GM12801 (cell line): ENCODE data around the gene SCGB2B2.

Source experiments
- TF ChIP-seq, protein P1 (sequence below): IDR thresholded peaks from one replicate; pipeline ENCODE4 v1.5.1; 2011; ENCODE audit warnings: control low read depth; ENCODE audit not compliant: insufficient read length; ENCODE audit errors: extremely low read depth

Gene SCGB2B2

DNA sequence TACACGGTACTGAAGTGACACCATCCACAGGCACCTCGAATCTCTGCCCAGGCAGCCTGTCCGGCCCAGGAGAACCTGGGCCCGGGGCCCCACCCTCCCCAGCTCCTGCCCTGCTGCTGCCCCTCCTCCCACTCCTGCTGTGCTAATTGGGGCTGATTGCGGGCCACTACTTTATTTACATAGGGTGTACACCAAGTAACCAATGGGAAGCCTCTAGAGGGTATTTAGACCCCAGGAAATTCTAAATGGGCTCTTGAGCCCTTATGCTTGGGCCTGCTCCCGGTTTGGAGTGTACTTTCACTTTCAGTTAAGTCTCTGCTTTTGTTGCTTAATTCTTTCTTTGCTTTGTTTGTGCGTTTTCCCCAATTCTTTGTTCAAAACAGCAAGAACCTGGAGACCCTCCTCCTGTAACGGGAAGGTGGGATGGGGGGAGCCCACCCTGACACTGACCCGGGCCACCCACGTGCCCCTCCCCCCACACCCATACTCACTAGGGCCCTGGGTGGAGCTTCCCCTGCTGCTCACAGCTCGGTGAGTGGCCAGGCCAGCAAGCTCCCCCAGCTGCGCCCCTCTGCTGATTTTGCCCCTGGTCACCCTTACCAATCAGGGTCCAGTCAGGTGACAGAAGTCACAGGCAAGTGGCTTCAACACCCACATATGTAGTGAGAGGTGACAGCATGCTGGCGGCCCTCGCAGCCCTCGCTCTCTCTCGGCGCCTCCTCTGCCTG lies 9.4 kb downstream of the SCGB2B2 start:
- TF ChIP-seq, protein P1, sequence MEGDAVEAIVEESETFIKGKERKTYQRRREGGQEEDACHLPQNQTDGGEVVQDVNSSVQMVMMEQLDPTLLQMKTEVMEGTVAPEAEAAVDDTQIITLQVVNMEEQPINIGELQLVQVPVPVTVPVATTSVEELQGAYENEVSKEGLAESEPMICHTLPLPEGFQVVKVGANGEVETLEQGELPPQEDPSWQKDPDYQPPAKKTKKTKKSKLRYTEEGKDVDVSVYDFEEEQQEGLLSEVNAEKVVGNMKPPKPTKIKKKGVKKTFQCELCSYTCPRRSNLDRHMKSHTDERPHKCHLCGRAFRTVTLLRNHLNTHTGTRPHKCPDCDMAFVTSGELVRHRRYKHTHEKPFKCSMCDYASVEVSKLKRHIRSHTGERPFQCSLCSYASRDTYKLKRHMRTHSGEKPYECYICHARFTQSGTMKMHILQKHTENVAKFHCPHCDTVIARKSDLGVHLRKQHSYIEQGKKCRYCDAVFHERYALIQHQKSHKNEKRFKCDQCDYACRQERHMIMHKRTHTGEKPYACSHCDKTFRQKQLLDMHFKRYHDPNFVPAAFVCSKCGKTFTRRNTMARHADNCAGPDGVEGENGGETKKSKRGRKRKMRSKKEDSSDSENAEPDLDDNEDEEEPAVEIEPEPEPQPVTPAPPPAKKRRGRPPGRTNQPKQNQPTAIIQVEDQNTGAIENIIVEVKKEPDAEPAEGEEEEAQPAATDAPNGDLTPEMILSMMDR = no peak

DNA sequence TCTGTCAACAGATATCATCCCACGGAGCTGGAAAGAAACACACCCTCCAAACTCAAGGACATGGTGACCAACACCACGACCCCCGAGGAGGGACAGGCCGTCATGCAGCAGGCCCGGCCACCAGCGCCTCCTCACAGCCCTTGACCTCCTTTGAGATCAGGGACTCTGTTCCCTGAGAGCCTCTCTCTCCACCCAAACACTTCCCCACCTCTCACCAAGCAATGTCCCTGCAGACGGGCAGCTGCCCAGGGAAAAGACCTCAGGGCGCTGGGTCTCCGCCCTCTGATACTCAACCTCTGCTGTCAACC lies 10.0 kb downstream of the SCGB2B2 start:
- TF ChIP-seq, protein P1 = no peak

DNA sequence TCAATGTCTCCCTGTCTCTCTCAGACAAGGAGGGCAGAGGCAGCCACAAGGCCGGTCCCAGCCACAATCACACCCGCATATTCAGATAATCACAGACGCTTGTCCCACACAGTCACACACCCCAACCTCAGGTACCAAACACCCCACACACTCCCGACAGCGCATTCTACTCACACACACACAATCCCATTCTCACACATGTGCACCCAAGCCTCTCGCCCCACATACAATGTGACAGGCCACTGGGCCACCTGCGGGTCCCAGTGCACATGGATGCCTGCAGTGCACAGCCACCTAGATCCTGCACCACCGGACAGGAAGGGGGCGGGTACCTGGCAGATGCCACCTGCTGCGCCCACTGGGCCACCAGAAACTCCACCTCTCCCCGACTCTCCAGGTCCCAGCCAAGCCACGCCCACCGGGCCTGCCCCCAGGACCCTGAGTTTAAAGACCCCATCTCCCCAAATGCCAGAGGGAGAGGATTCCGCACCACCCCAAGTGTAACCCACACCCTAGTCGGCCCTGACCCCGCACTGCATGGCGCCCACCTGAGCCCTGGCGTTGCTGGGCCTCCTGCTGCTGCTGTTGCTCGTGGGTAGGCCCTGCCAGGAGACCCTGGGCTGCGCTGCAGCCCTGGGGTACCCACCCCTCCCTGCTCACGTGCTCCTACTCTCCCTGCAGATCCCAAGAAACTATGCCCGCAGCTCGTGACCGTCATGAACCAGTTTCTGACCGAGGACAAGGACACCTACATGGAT lies 10.6 kb downstream of the SCGB2B2 start:
- TF ChIP-seq, protein P1 = no peak

DNA sequence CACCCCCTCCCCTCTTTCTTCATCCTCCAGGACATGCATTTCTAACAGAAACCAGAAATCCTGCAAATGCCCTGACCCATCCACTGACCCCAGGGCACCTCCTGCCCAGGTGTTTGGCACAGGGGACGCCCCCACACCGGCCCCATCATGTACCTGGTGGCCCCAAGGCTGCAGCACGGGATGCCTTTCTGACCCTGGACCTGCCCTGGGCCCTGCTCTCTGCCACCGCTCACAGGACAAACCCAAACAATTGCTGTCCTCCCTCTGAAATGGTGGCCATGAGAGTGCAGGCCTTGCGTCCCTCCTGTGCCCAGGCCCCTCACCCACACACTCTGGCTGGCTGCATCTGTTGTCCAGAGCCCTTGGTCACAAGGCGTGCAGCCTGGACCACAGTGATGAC lies 12.1 kb downstream of the SCGB2B2 start:
- TF ChIP-seq, protein P1 = no peak

DNA sequence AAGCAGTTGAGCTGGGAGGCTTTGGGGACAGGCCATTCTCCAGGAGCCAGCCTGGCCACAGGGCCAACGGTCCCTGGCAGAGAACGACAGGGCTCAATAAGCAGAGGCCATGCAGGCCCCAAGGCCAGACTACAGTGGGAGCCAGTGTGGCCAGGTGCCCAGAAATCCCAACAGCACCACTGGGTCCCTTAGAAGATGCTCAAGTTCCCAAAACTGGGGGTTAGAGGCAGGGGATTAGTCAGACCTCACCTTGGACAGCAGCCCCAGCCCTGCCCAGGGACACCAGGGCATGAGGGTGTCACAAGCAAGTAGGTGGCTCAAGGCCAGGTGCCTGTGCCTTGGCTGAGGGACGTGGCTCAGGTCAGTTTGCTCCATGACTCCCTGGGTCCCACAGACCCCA lies 12.8 kb downstream of the SCGB2B2 start:
- TF ChIP-seq, protein P1 = no peak

DNA sequence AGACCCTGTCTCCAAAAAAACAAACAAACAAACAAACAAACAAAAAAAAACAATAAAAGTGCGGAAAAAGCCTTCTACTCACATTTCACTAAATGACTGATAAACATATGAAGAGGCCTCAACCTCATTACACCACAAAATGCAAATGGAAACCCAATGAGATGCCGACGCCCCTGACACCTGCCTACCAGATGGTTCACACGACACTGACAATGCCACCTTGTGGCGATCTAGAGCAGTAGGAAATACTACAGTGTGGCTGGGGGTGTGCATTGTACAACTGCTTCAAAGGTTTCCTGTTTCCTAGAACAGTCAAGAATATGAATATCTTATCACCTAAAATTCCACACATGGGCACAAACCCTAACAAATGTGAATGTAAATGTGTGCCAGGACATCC lies 14.0 kb downstream of the SCGB2B2 start:
- TF ChIP-seq, protein P1 = no peak

DNA sequence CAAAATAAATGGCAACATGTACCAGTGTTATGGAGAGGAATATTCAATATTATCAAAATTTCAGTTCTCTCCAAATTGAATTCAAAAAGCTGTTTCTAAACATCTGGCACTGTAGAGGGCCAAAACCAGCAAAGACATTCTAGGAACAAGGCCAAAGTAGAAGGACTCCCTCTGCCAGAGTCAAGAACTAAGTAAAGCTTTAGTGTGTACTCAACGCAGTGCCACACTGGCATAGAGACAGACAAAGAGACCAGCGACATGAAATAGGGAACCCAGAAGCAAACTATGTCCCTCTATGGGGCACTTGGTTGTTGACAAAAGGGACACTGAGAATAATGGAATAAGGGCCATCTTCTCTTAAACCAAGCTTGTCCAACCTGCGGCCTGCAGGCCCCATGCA lies 15.6 kb downstream of the SCGB2B2 start:
- TF ChIP-seq, protein P1 = no peak
